ENCODE data around the gene SYNPO2.

The SYNPO2 gene

GRCh38 chr4:119106036-119107000 is 217.7 kb downstream of the SYNPO2 start:
- no peak for TF ChIP-seq CTCF (IDR thresholded peaks at IDR 0.05; ENCODE audit: low read depth, low read length, missing control alignments)
- in situ Hi-C loops (cut with HindIII; ENCODE audit: low pct_ligation_motif_present, low sequenced_read_pairs), result no loop called here

GRCh38 chr4:119110121-119110520 is 221.5 kb downstream of the SYNPO2 start:
- TF ChIP-seq CTCF (IDR thresholded peaks at IDR 0.05; ENCODE audit: low read depth, low read length, missing control alignments), result no peak
- no peak overlapping the region for H3K4me3 ChIP-seq (ENCODE audit: low read depth, low read length)
- in situ Hi-C loops (cut with HindIII; ENCODE audit: low pct_ligation_motif_present, low sequenced_read_pairs), result no loop called here

More at GRCh38 chr4:119106036-119107000, 217.7 kb downstream of the SYNPO2 start:
- Histone ChIP-seq H3K36me3 (replicated peaks) (no peaks in the 10 kb centered on the region), H3K27me3 (replicated peaks) (no peaks in the 10 kb centered on the region), H3K27ac (no peak overlapping the region), H3K4me3 (ENCODE audit: low read depth, low read length) (no peak overlapping the region)
- no peak for DNase-seq

More at GRCh38 chr4:119110121-119110520, 221.5 kb downstream of the SYNPO2 start:
- Histone ChIP-seq H3K27me3 (replicated peaks) (no peaks in the 10 kb centered on the region), H3K27ac (no peak overlapping the region), H3K36me3 (replicated peaks) (no peaks in the 10 kb centered on the region)
- DNase-seq, result no peak
